ENCODE results near the gene ZNF688.

Gene ZNF688

GRCh38 chr16:30558789-30559377, 12.6 kb downstream of the ZNF688 start:
- Histone ChIP-seq H2BK15ac (ENCODE audit: low read length) (peak overlapping the region; percentile 82), H3K4me3 (ENCODE audit: low read length in 2 of 2) (peak overlapping the region; percentile 31 to 44), H3K4ac (ENCODE audit: low read length) (peak overlapping the region; percentile 23)

GRCh38 chr16:30557957-30558788, 13.3 kb downstream of the ZNF688 start, which contains the start of gene ZNF764:
Gene ZNF764 (minus strand): TSS chr16:30558374. CDS start chr16:30558182, 192 bp downstream.
- peak within 1 kb of the TSS; percentile 26 for H3K4ac ChIP-seq (ENCODE audit: low read length)
- H3K4me3 ChIP-seq (ENCODE audit: low read length in 2 of 2), result peak within 1 kb of the TSS; percentile 85 to 95
- WGBS, 2 donors (ENCODE audit: extremely low coverage in 2 of 2, insufficient read length in 2 of 2, insufficient replicate concordance in 1 of 2), result no CpG with 5 or more reads among the region's 74 CpGs
- H3K4me1 ChIP-seq (ENCODE audit: control insufficient read depth in 2 of 2, insufficient read depth in 1 of 2, low read depth in 1 of 2, low read length in 2 of 2), result peaks cover 6 to 7% of the 10 kb centered on the region in 2 donors
- peak within 1 kb of the TSS; percentile 87 for H3K4me2 ChIP-seq (ENCODE audit: insufficient read depth, low read length, poor library complexity, severe bottlenecking)
- peak within 1 kb of the TSS; percentile 76 for H2BK120ac ChIP-seq (ENCODE audit: low read depth, low read length)
- peak within 1 kb of the TSS; percentile 82 for H3K14ac ChIP-seq (ENCODE audit: low read length)
- H2AK5ac ChIP-seq (ENCODE audit: low read depth, low read length), result peak within 1 kb of the TSS; percentile 98
- H2BK12ac ChIP-seq (ENCODE audit: low read length), result peak within 1 kb of the TSS; percentile 16
- peak within 1 kb of the TSS; percentile 95 for H2AFZ ChIP-seq (ENCODE audit: low read length)
- H3K23ac ChIP-seq (ENCODE audit: low read depth, low read length, poor library complexity), result peak within 1 kb of the TSS; percentile 96
- peak within 1 kb of the TSS; percentile 95 for H3K27ac ChIP-seq (replicated peaks; ENCODE audit: low read length)
- peak; percentile 95 for DNase-seq (ENCODE audit: low spot score)
- peak within 1 kb of the TSS; percentile 94 for H4K91ac ChIP-seq (ENCODE audit: low read depth, low read length, poor library complexity)
- H3K27me3 ChIP-seq (ENCODE audit: control insufficient read depth in 3 of 3, insufficient read depth in 3 of 3, low read depth in 1 of 3, low read length in 3 of 3), result peaks cover 0 to 7% (median 0%) of the 10 kb centered on the region in 3 experiments
- peak within 1 kb of the TSS; percentile 99 for H2BK5ac ChIP-seq (ENCODE audit: low read length)
- peak within 1 kb of the TSS; percentile 82 for H2BK15ac ChIP-seq (ENCODE audit: low read length)
- H3K9ac ChIP-seq (ENCODE audit: low read depth, low read length, poor library complexity), result peak within 1 kb of the TSS; percentile 94
- no peak within 1 kb of the TSS for H4K8ac ChIP-seq (ENCODE audit: low read depth, low read length)
- no peaks in the 10 kb centered on the region for H3K9me3 ChIP-seq (replicated peaks in 1 of 2; ENCODE audit: control insufficient read depth in 2 of 2, insufficient read depth in 1 of 2, low read depth in 1 of 2, low read length in 2 of 2)
- H3K79me1 ChIP-seq (ENCODE audit: low read depth, low read length), result peaks cover 9% of the 10 kb centered on the region
- H3K18ac ChIP-seq (ENCODE audit: low read length), result peak within 1 kb of the TSS; percentile 94
- peaks cover 11 to 34% of the 10 kb centered on the region in 2 donors for H3K36me3 ChIP-seq (replicated peaks in 1 of 2; ENCODE audit: control insufficient read depth in 2 of 2, insufficient read depth in 2 of 2, low read length in 2 of 2)

More at GRCh38 chr16:30558789-30559377, 12.6 kb downstream of the ZNF688 start:
- peak overlapping the region; percentile 98 for H2AK5ac ChIP-seq (ENCODE audit: low read depth, low read length)
- peaks cover 9% of the 10 kb centered on the region for H3K79me1 ChIP-seq (ENCODE audit: low read depth, low read length)
- no peak overlapping the region for H4K8ac ChIP-seq (ENCODE audit: low read depth, low read length)
- no peaks in the 10 kb centered on the region for H3K9me3 ChIP-seq (replicated peaks in 1 of 2; ENCODE audit: control insufficient read depth in 2 of 2, insufficient read depth in 1 of 2, low read depth in 1 of 2, low read length in 2 of 2)
- H3K36me3 ChIP-seq (replicated peaks in 1 of 2; ENCODE audit: control insufficient read depth in 2 of 2, insufficient read depth in 2 of 2, low read length in 2 of 2), result peaks cover 11 to 27% of the 10 kb centered on the region in 2 donors
- H3K27me3 ChIP-seq (ENCODE audit: control insufficient read depth in 3 of 3, insufficient read depth in 3 of 3, low read depth in 1 of 3, low read length in 3 of 3), result peaks cover 0 to 7% (median 0%) of the 10 kb centered on the region in 3 experiments
- no peak overlapping the region for H3K23ac ChIP-seq (ENCODE audit: low read depth, low read length, poor library complexity)
- peak overlapping the region; percentile 99 for H2BK5ac ChIP-seq (ENCODE audit: low read length)
- no CpG with 5 or more reads among the region's 21 CpGs for WGBS, 2 donors (ENCODE audit: extremely low coverage in 2 of 2, insufficient read length in 2 of 2, insufficient replicate concordance in 1 of 2)
- peak overlapping the region; percentile 16 for H2BK12ac ChIP-seq (ENCODE audit: low read length)
- DNase-seq (ENCODE audit: low spot score), result no peak
- H3K4me1 ChIP-seq (ENCODE audit: control insufficient read depth in 2 of 2, insufficient read depth in 1 of 2, low read depth in 1 of 2, low read length in 2 of 2), result peaks cover 6 to 7% of the 10 kb centered on the region in 2 donors
- no peak overlapping the region for H3K9ac ChIP-seq (ENCODE audit: low read depth, low read length, poor library complexity)
- H3K27ac ChIP-seq (replicated peaks; ENCODE audit: low read length), result peak overlapping the region; percentile 93
- H3K14ac ChIP-seq (ENCODE audit: low read length), result no peak overlapping the region
- H2AFZ ChIP-seq (ENCODE audit: low read length), result peak overlapping the region; percentile 95
- peak overlapping the region; percentile 92 for H4K91ac ChIP-seq (ENCODE audit: low read depth, low read length, poor library complexity)
- no peak overlapping the region for H2BK120ac ChIP-seq (ENCODE audit: low read depth, low read length)
- H3K18ac ChIP-seq (ENCODE audit: low read length), result peak overlapping the region; percentile 74
- H3K4me2 ChIP-seq (ENCODE audit: insufficient read depth, low read length, poor library complexity, severe bottlenecking), result peak overlapping the region; percentile 26

GRCh38 chr16:30557707-30557956, 13.9 kb downstream of the ZNF688 start:
- peak overlapping the region; percentile 99 for H2BK5ac ChIP-seq (ENCODE audit: low read length)
- H3K27me3 ChIP-seq (ENCODE audit: control insufficient read depth in 3 of 3, insufficient read depth in 3 of 3, low read depth in 1 of 3, low read length in 3 of 3), result peaks cover 0 to 7% (median 0%) of the 10 kb centered on the region in 3 experiments
- peaks cover 6 to 7% of the 10 kb centered on the region in 2 donors for H3K4me1 ChIP-seq (ENCODE audit: control insufficient read depth in 2 of 2, insufficient read depth in 1 of 2, low read depth in 1 of 2, low read length in 2 of 2)
- no CpG with 5 or more reads among the region's 17 CpGs for WGBS, 2 donors (ENCODE audit: extremely low coverage in 2 of 2, insufficient read length in 2 of 2, insufficient replicate concordance in 1 of 2)
- peak overlapping the region; percentile 78 for H2AK5ac ChIP-seq (ENCODE audit: low read depth, low read length)
- peak overlapping the region; percentile 85 to 95 for H3K4me3 ChIP-seq (ENCODE audit: low read length in 2 of 2)
- peak overlapping the region; percentile 87 for H3K4me2 ChIP-seq (ENCODE audit: insufficient read depth, low read length, poor library complexity, severe bottlenecking)
- peak overlapping the region; percentile 95 for H2AFZ ChIP-seq (ENCODE audit: low read length)
- peaks cover 10% of the 10 kb centered on the region for H3K79me1 ChIP-seq (ENCODE audit: low read depth, low read length)
- H3K14ac ChIP-seq (ENCODE audit: low read length), result peak overlapping the region; percentile 82
- peak overlapping the region; percentile 94 for H4K91ac ChIP-seq (ENCODE audit: low read depth, low read length, poor library complexity)
- no peak overlapping the region for H4K8ac ChIP-seq (ENCODE audit: low read depth, low read length)
- peak overlapping the region; percentile 94 for H3K18ac ChIP-seq (ENCODE audit: low read length)
- H3K4ac ChIP-seq (ENCODE audit: low read length), result no peak overlapping the region
- no peak overlapping the region for H2BK12ac ChIP-seq (ENCODE audit: low read length)
- no peaks in the 10 kb centered on the region for H3K9me3 ChIP-seq (replicated peaks in 1 of 2; ENCODE audit: control insufficient read depth in 2 of 2, insufficient read depth in 1 of 2, low read depth in 1 of 2, low read length in 2 of 2)
- peak overlapping the region; percentile 94 for H3K9ac ChIP-seq (ENCODE audit: low read depth, low read length, poor library complexity)
- H2BK15ac ChIP-seq (ENCODE audit: low read length), result no peak overlapping the region
- peak overlapping the region; percentile 96 for H3K23ac ChIP-seq (ENCODE audit: low read depth, low read length, poor library complexity)
- peak overlapping the region; percentile 76 for H2BK120ac ChIP-seq (ENCODE audit: low read depth, low read length)
- H3K36me3 ChIP-seq (replicated peaks in 1 of 2; ENCODE audit: control insufficient read depth in 2 of 2, insufficient read depth in 2 of 2, low read length in 2 of 2), result peaks cover 12 to 39% of the 10 kb centered on the region in 2 donors
- peak; percentile 17 for DNase-seq (ENCODE audit: low spot score)
- peak overlapping the region; percentile 95 for H3K27ac ChIP-seq (replicated peaks; ENCODE audit: low read length)

GRCh38 chr16:30556125-30556473, 15.4 kb downstream of the ZNF688 start:
- WGBS, 2 donors (ENCODE audit: extremely low coverage in 2 of 2, insufficient read length in 2 of 2, insufficient replicate concordance in 1 of 2), result no CpG with 5 or more reads among the region's 10 CpGs
- peak overlapping the region; percentile 31 for H3K23ac ChIP-seq (ENCODE audit: low read depth, low read length, poor library complexity)
- H2BK12ac ChIP-seq (ENCODE audit: low read length), result no peak overlapping the region
- H3K4me3 ChIP-seq (ENCODE audit: low read length in 2 of 2), result no peak overlapping the region
- H2BK5ac ChIP-seq (ENCODE audit: low read length), result no peak overlapping the region
- H4K91ac ChIP-seq (ENCODE audit: low read depth, low read length, poor library complexity), result no peak overlapping the region
- H2BK15ac ChIP-seq (ENCODE audit: low read length), result no peak overlapping the region
- H3K36me3 ChIP-seq (replicated peaks in 1 of 2; ENCODE audit: control insufficient read depth in 2 of 2, insufficient read depth in 2 of 2, low read length in 2 of 2), result peaks cover 13 to 39% of the 10 kb centered on the region in 2 donors
- no peaks in the 10 kb centered on the region for H3K9me3 ChIP-seq (replicated peaks in 1 of 2; ENCODE audit: control insufficient read depth in 2 of 2, insufficient read depth in 1 of 2, low read depth in 1 of 2, low read length in 2 of 2)
- no peak for DNase-seq (ENCODE audit: low spot score)
- H3K4ac ChIP-seq (ENCODE audit: low read length), result no peak overlapping the region
- peaks cover 6 to 7% of the 10 kb centered on the region in 2 donors for H3K4me1 ChIP-seq (ENCODE audit: control insufficient read depth in 2 of 2, insufficient read depth in 1 of 2, low read depth in 1 of 2, low read length in 2 of 2)
- H2AFZ ChIP-seq (ENCODE audit: low read length), result no peak overlapping the region
- peaks cover 11% of the 10 kb centered on the region for H3K79me1 ChIP-seq (ENCODE audit: low read depth, low read length)
- no peak overlapping the region for H3K4me2 ChIP-seq (ENCODE audit: insufficient read depth, low read length, poor library complexity, severe bottlenecking)
- peaks cover 0 to 2% (median 0%) of the 10 kb centered on the region in 3 experiments for H3K27me3 ChIP-seq (ENCODE audit: control insufficient read depth in 3 of 3, insufficient read depth in 3 of 3, low read depth in 1 of 3, low read length in 3 of 3)
- no peak overlapping the region for H3K27ac ChIP-seq (replicated peaks; ENCODE audit: low read length)
- no peak overlapping the region for H3K18ac ChIP-seq (ENCODE audit: low read length)
- H4K8ac ChIP-seq (ENCODE audit: low read depth, low read length), result peak overlapping the region; percentile 65
- no peak overlapping the region for H2AK5ac ChIP-seq (ENCODE audit: low read depth, low read length)
- no peak overlapping the region for H2BK120ac ChIP-seq (ENCODE audit: low read depth, low read length)
- H3K9ac ChIP-seq (ENCODE audit: low read depth, low read length, poor library complexity), result peak overlapping the region; percentile 60
- H3K14ac ChIP-seq (ENCODE audit: low read length), result no peak overlapping the region
